Kidney tubule cell (primary cell): Measurements from ENCODE around the gene PODNL1.

ENCODE experiments used
- DNase-seq: peaks from one replicate; pipeline ENCODE4 v3.0.0-alpha.2; 2018; ENCODE audit warnings: low spot score

The PODNL1 gene

DNA sequence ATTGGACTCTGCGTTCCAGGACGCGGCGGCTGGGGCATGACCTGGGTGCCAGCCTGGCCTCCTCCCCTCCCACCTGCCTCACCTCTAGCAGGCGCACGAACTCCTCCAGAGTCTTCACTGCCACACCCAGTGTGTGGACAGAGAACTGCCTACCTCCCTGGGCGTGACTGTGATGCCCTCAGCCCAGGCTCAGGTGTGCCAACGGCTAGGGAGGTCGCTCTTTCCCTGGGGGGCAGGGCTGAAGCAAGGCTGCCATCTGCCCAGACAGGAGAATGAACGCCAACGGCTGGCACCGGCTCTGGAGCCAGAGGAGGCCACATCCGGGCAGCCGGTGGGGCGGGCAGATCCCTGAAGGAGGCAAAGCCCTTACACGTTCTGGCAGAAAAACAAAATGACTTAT, 49.9 kb downstream of the PODNL1 start:
- no peak for DNase-seq

DNA sequence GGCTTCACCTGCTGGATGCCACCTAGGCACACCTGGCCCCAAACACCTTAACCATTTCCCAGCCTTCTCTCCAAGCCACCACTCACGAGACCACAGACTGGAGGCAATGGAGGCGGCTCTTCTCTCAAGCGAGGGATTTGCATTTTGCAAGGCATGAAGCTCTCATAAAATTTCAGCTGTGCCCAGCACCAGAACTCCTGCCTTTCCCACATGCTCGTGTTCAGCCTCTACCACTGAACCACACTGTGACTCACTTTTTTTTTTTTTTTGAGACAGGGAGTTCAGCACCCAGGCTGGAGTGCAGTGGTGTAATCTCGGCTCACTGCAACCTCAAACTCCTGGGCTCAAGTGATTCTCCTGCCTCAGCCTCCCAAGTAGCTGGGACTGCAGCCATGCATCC, 50.7 kb downstream of the PODNL1 start:
- no peak for DNase-seq

DNA sequence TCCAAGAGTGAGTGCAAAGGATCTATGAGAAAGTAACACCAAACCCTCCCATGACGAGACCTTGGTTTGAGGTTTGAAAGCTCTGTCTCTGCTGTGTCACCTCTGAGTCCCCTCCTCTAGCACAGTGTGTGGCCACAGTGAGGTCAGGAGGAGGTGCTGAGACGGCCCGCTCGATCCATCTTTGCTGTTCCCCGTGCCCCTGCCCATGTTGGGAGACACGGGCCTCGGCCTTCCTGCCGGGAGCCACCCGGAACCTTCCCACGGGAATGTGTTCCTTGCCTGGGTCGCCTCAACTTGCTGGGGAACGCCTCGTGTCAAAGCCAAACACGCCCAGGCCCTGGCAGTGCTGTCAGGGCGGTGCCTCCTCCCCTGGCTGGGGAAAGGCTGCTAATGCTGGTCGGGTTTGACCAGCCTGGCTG, 51.2 kb downstream of the PODNL1 start:
- DNase-seq, result no peak

DNA sequence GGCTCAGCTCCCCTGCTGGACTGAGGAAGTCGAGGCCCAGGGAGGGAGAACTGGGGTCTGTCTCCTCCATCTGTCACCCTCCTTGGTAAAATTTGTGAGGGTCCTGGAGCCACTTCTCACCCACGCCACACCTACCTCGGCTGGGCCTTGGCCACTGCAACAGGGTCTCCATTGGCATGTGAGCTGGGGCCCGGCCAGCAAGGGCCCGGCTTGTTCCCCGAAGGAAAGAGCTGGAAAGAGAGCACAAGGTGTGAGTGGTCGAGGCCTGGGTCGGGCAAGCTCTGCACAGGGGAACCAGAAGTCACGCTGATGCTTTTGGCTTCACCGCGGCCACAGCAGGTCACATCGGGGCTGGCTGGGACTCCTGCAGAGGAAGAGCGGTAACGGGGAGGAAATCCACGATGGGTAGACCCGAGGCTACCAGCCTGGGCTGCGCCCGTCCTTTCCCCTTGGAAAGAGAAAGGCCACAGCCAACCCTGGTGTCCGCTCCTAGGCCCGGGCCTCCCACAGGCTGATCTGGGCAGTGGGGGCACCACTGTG, 52.3 kb downstream of the PODNL1 start:
- no peak for DNase-seq

DNA sequence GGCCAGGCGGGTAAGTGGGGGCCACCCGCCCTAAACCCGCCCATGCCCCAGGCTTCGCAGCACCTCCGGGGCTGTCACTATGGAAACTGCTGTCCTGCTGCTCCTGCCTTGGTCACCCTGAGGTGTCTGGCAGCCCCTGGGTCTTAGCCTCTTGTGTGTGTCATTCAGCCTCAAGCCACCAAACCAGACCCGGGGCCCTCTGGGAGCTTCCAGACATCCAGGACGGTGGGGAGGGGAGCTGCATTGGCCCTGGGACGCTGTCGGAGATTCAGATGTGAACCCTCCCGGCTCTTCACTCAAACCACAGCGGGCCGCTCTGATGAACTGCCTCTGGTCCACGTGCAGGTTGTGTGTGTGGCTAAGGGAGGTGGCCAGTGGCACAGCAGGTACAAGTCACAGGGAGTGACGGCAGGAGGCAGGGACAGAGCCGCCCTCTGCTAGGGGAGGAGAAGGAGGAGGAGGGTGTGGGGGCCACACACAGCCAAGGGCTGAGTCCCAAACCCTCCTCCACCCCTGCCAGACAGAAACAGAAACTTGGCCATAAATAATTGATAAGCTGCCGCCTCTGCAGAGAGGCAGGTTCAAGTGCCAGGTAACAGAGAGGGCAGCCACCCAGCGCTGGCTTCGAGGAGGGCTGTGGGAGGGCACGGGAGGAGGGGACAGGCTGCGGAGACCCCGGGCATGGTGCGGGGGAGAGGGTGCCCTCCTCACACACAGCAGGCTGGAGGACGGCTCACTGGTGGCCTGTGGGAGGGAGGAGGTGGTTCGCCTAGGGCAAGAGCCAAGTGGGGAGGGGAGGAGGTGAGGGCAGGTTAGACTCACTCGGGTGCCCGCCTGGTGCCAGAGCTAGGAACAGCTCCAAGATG, 53.3 kb downstream of the PODNL1 start:
- peak; percentile 41 for DNase-seq

DNA sequence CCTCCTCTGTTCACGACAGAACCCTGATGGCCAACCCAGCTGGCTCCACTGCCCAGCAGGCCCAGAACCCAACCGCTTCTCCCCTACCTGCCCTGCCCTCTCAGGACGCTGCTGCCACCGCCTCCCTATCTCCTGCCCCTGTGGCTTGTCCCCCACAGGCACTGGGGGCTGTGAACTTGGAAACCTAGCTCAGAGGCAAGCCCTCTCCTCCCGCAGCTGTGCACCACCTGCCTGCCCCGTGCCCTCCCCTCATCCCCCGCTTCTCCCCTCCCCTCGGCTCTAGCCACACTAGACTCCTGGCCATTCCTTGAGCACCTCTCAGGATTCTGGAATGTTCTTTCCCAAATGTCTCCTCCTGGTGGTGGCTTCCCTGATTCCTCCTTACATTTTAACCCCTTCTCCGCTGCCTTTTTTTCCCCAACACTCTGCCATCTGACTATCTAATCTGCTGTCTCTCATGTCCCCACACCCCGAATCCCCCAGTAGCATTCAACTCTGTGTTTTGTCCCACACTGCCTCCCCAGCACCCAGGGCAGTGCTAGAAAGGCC, 54.6 kb downstream of the PODNL1 start:
- no peak for DNase-seq

DNA sequence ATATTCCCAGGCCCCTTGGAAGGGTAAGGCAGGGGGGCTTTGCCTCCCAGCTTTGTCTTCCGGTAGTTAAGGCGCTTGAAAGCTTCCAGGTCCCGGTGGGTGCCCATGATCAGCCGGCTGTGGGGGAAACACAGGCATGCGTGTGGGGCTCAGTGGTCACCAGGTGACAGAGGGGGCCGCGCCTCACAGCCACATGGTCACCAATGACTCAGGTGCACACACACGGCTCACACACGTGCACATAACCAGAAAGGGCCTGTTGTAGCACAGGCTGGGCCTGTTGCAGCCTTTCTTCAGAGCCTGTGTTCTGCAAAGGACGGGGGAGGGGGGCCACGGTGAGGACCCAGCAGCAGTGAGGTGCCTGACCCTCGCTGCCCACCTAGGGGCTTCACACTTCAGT, 55.4 kb downstream of the PODNL1 start:
- no peak for DNase-seq

DNA sequence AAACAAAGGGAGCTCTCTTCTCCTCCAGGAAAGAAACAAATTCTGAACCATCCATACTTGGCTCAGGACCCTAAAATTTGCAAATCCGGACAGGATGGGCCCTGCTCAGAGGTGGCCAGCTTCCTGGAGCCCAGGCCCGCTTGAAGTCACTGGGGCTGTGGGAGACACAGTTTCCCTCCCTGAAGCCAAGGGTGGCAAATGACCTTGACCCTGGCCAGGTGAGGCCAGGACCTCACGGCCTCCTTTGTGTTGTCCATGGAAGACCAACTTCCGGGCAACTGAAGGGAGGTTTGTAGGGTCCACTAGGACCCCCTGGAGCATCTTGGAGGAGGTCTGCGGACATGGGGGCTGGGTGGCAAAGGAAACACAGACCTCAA, 55.8 kb downstream of the PODNL1 start:
- no peak for DNase-seq

DNA sequence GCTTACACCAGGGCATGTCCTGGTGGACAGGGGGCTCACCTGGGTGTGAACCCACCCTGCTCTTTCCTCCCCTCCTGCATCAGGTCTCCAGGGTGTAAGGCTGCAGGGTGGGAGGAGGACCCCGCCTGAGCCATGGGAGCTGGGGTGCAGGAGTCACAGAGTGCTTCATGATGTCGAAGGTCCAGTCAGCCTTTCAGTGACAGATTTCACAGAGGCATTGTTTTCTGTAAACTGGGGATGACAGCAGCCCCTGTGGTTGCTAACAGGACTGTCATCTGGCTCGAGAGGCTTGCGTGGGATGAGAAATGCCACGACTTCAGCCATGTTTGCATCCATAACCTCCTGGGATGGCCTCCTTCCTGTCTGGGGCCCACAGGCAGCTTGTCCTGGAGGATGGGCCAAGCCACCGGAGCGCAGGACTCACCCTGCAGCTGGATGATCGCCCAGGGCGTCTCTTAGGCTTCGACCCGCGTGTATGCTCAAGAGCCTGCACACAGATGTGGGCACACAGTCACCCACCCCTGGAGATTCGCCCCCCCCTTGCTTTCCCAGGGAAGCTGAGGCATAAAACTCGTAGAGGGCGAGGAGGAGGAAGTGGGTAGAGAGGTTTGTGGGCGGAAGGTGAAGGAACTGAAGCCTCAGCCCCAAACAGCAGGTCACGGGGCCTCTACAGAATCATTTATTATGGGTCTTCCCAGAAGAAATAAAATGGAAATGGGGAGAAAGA, 56.4 kb downstream of the PODNL1 start:
- no peak for DNase-seq

DNA sequence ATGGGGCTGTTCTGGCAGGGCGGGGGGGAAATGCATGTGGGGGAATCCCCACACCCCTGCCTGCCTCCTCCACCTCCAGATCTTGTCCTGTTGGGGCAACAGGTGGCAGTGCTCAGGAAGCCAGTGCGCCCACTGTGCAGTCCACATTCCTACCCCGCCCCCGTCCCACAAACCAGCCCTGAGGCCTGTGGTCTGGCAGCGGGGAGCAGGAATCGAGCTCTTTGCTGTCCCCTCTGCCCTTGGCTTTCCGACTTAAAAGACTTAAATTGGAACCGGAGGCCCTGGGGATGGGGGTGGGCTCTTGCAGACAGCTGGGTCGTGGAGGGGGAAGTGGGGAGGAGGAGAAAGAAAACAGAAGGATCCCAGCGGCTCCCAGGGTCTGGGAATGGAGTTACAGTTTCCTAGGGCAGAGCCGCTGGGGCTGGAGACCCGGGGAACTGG, 56.9 kb downstream of the PODNL1 start:
- peak; percentile 21 for DNase-seq
